ENCODE data around the gene SNX4. TPM values are rescaled to one million over a fixed set of nuclear protein-coding genes. Genes with fewer than 3 reads are reported as not detected.
"Not testable (repeated sequence)": the region's sequence is repeated elsewhere in the genome, so short reads cannot be mapped to it uniquely, and the experiment has no call there.

The SNX4 gene
- total and polyA plus RNA-seq, 9 donors = 16.7 to 36.1 (median 31.8) TPM

DNA sequence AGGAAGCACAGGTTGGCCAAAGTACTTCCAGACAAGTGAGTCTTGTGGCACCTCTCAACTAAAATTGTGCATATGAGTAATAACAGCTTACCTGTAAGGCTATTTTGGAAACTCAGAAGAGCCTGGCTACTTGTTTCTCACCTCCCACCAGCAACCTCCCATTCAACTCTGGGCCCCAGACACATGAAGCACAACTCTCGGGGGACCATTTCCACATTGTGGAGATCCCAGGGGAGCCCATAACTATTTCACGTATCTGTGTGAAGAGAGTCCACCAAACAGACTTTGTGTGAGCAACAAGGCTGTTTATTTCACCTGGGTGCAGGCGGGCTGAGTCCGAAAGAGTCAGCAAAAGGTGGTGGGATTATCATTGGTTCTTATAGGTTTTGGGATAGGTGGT is 5.2 kb upstream of the SNX4 start:
- H3K27me3 ChIP-seq = no peaks in the 10 kb centered on the region
- intact Hi-C loops (cut with DNase I) = no loop called here
- H3K4me3 ChIP-seq = no peak overlapping the region
- DNase-seq = no peak
- H3K36me3 ChIP-seq = no peaks in the 10 kb centered on the region
- no peaks in the 10 kb centered on the region for H3K9me3 ChIP-seq
- TF ChIP-seq, protein P1, sequence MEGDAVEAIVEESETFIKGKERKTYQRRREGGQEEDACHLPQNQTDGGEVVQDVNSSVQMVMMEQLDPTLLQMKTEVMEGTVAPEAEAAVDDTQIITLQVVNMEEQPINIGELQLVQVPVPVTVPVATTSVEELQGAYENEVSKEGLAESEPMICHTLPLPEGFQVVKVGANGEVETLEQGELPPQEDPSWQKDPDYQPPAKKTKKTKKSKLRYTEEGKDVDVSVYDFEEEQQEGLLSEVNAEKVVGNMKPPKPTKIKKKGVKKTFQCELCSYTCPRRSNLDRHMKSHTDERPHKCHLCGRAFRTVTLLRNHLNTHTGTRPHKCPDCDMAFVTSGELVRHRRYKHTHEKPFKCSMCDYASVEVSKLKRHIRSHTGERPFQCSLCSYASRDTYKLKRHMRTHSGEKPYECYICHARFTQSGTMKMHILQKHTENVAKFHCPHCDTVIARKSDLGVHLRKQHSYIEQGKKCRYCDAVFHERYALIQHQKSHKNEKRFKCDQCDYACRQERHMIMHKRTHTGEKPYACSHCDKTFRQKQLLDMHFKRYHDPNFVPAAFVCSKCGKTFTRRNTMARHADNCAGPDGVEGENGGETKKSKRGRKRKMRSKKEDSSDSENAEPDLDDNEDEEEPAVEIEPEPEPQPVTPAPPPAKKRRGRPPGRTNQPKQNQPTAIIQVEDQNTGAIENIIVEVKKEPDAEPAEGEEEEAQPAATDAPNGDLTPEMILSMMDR (IDR thresholded peaks at IDR 0.05) = no peak
- TF ChIP-seq POLR2A (IDR thresholded peaks at IDR 0.05) (no peak), EP300 (IDR thresholded peaks at IDR 0.05) (no peak)
- H3K4me1 ChIP-seq (ENCODE audit: insufficient read depth) = no peaks in the 10 kb centered on the region
- no peak overlapping the region for H3K27ac ChIP-seq
- 94 to 96% (median 96%) methylated on average over 4 of the region's 4 CpGs for WGBS, 3 donors

DNA sequence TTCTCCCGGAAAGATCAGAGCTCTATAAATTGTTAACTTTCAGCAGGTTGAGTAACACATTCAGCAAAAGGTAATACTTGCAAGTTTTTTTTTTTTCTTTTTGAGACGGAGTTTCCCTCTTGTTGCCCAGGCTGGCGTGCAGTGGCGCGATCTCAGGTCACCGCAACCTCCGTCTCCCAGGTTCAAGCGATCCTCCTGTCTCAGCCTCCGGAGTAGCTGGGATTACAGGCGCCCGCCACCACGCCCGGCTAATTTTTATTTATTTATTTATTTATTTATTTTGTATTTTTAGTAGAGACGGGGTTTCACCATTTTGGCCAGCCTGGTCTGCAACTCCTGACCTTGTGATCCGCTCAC is 539 bp upstream of the SNX4 start:
- 58 to 74% (median 64%) methylated on average over 15 of the region's 15 CpGs for WGBS, 3 donors
- H3K4me1 ChIP-seq (ENCODE audit: insufficient read depth); H3K27me3 ChIP-seq; intact Hi-C loops (cut with DNase I); H3K36me3 ChIP-seq; H3K9me3 ChIP-seq: not testable (repeated sequence)
- peak in 1 of 5 donors; percentile 31 for DNase-seq
- Histone ChIP-seq H3K4me3 (peak overlapping the region; percentile 92), H3K27ac (peak overlapping the region in 1 of 2 donors; percentile 77)

DNA sequence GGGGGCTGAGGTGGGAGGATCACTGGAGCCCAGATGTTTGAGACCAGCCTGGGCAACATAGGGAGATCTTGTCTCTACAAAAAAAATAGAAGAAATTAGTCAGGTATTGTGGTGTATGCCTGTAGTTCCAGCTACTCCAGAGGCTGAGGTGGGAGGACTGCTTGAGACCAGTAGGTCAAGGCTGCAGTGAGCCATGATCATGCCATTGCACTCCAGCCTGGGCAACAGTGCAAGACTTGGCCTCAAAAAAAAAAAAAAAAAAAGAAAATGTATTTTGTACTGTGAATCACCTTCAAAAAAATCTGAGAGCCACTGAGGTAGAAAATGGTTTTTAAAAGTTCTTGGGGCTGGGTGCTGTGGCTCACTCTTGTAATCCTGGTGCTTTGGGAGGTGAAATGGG is 4.6 kb downstream of the SNX4 start:
- intact Hi-C loops (cut with DNase I) = no loop called here
- no peak overlapping the region for H3K27ac ChIP-seq
- no peaks in the 10 kb centered on the region for H3K4me1 ChIP-seq (ENCODE audit: insufficient read depth)
- no peak overlapping the region for H3K4me3 ChIP-seq
- no peak for DNase-seq
- H3K27me3 ChIP-seq = no peaks in the 10 kb centered on the region
- H3K9me3 ChIP-seq = no peaks in the 10 kb centered on the region
- H3K36me3 ChIP-seq = no peaks in the 10 kb centered on the region
- TF ChIP-seq EP300 (IDR thresholded peaks at IDR 0.05) (no peak), POLR2A (IDR thresholded peaks at IDR 0.05) (no peak)
- TF ChIP-seq, protein P1 (IDR thresholded peaks at IDR 0.05) = no peak

DNA sequence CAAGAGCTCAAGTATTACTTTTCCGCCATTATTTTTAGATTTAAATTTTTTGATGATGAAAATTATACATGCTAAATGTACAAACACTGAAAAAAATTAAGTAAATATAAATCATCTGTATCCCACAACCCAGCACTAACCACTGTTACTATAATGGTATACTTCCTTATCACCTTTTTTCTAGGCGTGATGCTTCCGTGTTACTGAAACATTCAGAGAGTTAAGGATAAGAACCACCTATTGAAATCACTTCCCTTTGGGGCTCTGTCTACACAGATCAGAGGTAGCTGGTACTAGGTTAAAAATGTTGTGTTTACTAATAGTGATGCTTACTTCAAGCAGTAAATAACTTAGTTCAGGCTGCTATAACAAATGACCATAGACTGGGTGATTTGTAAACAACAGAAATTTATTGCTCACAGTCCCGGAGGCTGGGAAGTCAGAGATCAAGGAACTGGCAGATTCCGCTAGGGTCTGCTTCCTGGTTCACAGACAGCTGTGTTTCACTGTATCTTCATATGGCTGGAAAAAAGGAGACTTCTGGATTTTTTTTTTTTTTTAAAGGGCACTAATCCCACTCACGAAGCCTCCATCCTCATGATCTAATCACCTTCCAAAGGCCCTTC is 6.4 kb downstream of the SNX4 start:
- no peaks in the 10 kb centered on the region for H3K27me3 ChIP-seq
- intact Hi-C loops (cut with DNase I) = no loop called here
- no peak overlapping the region for H3K4me3 ChIP-seq
- no peaks in the 10 kb centered on the region for H3K36me3 ChIP-seq
- 65 to 87% (median 77%) methylated on average over 6 of the region's 6 CpGs for WGBS, 3 donors
- DNase-seq = no peak
- H3K4me1 ChIP-seq (ENCODE audit: insufficient read depth) = no peaks in the 10 kb centered on the region
- H3K9me3 ChIP-seq = no peaks in the 10 kb centered on the region
- no peak overlapping the region for H3K27ac ChIP-seq
- TF ChIP-seq, protein P1 (IDR thresholded peaks at IDR 0.05) = no peak
- TF ChIP-seq EP300 (IDR thresholded peaks at IDR 0.05) (no peak), POLR2A (IDR thresholded peaks at IDR 0.05) (no peak)

DNA sequence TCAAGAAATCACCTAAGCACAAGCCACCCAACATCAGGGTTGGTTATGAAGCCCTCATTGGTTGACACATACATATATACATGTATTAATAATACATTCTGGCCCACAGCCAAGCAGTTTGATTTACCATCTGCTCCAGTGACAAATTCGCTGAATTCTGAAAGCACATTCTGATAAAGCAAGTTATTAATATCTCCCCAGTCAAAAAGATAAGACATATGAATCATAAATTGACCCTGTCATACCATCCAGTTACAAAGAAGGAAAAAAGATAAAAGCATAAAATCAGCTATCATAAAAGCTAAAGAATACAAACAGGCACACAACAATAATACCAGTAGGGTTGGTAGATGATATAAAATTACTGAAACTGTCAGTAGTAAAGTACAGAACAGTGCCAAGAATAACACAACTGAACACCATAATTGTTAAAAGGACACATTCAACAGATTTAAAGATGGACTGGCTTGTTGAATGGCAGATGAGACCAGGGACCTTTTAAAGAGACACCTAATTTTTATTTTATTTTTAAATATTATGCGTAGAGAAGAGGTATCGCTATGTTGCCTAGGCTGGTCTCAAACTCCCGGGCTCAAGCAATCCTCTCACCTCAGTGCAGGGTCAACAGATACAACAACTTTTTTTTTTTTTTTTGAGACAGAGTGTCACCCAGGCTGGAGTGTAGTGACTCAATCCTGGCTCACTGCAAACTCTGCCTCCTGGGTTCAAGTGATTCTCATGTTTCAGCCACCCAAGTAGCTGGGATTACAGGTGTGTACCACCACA is 7.7 kb downstream of the SNX4 start:
- no peaks in the 10 kb centered on the region for H3K9me3 ChIP-seq
- TF ChIP-seq, protein P1 (IDR thresholded peaks at IDR 0.05) = no peak
- no peak for TF ChIP-seq EP300 (IDR thresholded peaks at IDR 0.05)
- TF ChIP-seq POLR2A (IDR thresholded peaks at IDR 0.05) = no peak
- no peaks in the 10 kb centered on the region for H3K27me3 ChIP-seq
- no peak overlapping the region for H3K27ac ChIP-seq
- 66 to 72% (median 68%) methylated on average over 4 of the region's 4 CpGs for WGBS, 3 donors
- H3K36me3 ChIP-seq = no peaks in the 10 kb centered on the region
- H3K4me1 ChIP-seq (ENCODE audit: insufficient read depth) = no peaks in the 10 kb centered on the region
- no peak overlapping the region for H3K4me3 ChIP-seq
- intact Hi-C loops (cut with DNase I) = no loop called here
- DNase-seq = no peak
